Measurements from ENCODE around the gene GGTLC3. TPM values are rescaled to one million over a fixed set of nuclear protein-coding genes. Genes with fewer than 3 reads are reported as not detected.
"Not testable (repeated sequence)": the region's sequence is repeated elsewhere in the genome, so short reads cannot be mapped to it uniquely, and the experiment has no call there.

Gene GGTLC3
- total RNA-seq, 1 experiment from 2014 or later, result not detected

DNA sequence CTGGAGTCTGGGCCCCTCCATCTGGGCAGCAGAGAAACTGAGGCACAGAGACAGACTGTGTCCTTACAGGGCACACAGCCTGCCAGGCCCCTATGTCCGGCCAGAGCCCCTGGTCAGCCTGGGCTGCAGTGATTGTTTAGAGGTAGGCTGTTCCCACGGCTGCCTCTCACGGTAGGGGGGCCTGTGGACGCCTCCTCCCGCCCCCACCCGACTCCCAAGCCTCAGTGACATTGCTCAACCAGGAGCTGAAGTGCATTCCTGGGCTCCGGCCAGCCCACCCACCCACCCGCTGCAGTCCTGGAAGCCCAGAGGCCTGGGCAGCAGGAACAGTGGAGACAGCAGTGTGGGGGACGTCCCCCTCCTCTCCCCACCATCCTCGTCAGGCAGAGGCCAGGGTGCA, 4.5 kb downstream of the GGTLC3 start:
- DNase-seq (ENCODE audit: low read depth), result not testable (repeated sequence)

DNA sequence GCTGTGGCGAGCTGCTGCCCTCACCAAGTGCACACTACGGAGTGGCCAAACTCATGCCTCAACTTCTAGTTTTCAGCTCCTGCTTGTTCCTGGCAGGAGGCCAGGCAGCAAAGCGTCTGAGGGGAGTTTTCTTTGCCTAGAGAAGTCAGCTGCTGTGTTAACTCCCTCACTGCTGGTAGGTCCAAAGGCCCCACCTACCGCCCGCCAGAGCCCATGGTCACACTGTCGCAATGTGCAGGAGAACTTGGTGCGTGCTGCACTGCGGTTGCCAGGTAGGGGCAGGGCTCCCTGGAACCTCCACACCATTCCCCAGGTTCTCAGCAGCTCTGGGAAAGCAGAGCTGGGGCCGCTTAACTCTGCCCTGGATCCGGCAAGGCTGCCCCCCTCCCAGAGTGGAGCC, 5.6 kb downstream of the GGTLC3 start:
- not testable (repeated sequence) for DNase-seq (ENCODE audit: low read depth)

DNA sequence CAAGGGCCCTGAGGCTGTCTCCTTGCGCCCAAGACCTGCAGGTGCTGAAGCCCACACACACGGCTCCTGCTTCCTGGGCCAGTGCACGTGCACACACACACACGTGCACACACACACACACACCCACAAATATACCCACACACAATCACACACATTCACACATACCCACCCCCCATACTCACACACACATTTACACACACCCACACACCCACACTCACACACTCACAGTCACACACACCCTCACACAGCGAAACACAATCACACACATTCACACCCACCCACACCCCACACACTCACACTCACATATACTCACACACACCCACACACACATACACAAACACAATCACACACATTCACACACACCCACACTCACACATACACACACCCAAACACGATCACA, 6.6 kb downstream of the GGTLC3 start:
- not testable (repeated sequence) for DNase-seq (ENCODE audit: low read depth)

DNA sequence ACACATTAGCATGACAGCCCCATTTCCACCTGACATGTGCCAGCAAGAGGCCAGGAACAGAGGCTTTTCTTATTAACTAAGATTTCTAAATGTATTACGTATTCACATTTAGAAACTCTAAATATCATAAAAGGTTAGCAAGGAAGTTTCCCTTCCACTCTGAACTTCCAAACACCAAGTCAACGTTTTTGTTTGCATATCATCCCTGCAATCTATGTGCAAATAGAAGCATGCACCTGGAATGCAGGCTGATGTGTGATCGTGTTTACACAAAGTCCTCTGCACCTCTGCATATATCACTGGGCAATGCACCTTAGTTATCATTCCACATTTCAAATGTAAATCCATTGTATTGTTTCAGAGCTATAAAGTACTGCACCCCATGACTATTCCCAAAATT, 21.7 kb downstream of the GGTLC3 start:
- DNase-seq (ENCODE audit: low read depth), result not testable (repeated sequence)

Other genes with a start within 250 kb of the GGTLC3 start
- 27.4 TPM in 1 of 2 replicates, not detected in the other for gene TMEM191B, start 9.6 kb upstream of the GGTLC3 start, total RNA-seq (2014; rRNA removed; shearing (Covaris generic))
- 0.21 and 0.91 TPM in 2 replicates for gene RIMBP3, start 93.8 kb upstream of the GGTLC3 start, total RNA-seq (2014; rRNA removed; shearing (Covaris generic))